IgD-negative memory B cell (primary cell): Measurements from ENCODE around the gene ZBTB37. TPM values are rescaled to one million over a fixed set of nuclear protein-coding genes. Genes with fewer than 3 reads are reported as not detected.
A peak's percentile ranks its signal among the peaks of the same experiment; 100 is the strongest.
"Not testable (repeated sequence)": the region's sequence is repeated elsewhere in the genome, so short reads cannot be mapped to it uniquely, and the experiment has no call there.

Experiments
- H3K27ac Mint-ChIP-seq, 3 donors: one replicate each; pipeline ENCODE4 v1.8.0; 2020 to 2022; ENCODE audit warnings: mild to moderate bottlenecking in 3 of 3, mixed read lengths in 3 of 3, moderate library complexity in 1 of 3
- H3K27me3 Mint-ChIP-seq: one replicate; pipeline ENCODE4 v1.8.0; 2021; ENCODE audit warnings: mixed read lengths
- H3K36me3 Mint-ChIP-seq: one replicate; pipeline ENCODE4 v1.8.0; 2020; ENCODE audit warnings: mild to moderate bottlenecking, mixed read lengths
- H3K4me1 Mint-ChIP-seq, 3 donors: one replicate each; pipeline ENCODE4 v1.8.0; 2020 to 2022; ENCODE audit warnings: mixed read lengths in 3 of 3, mild to moderate bottlenecking in 1 of 3
- H3K4me3 Mint-ChIP-seq, 4 donors: one replicate each; pipeline ENCODE4 v1.8.0; 2020 to 2022; ENCODE audit warnings: mild to moderate bottlenecking in 4 of 4, mixed read lengths in 4 of 4, moderate library complexity in 3 of 4
- H3K9me3 Mint-ChIP-seq, 3 donors: one replicate each; pipeline ENCODE4 v1.8.0; 2020 to 2021; ENCODE audit warnings: mixed read lengths in 3 of 3, mild to moderate bottlenecking in 1 of 3
- polyA plus RNA-seq: library from polyadenylated mRNA; unstranded; fragments of 300-500 nt; fragmentation: Illumina TruSeq; gene quantifications from one replicate; pipeline ENCODE4 v1.2.3, GENCODE V29; 2021

ZBTB37 gene
- polyA plus RNA-seq, 1 donor from 2014 or later = 2.0 TPM

DNA sequence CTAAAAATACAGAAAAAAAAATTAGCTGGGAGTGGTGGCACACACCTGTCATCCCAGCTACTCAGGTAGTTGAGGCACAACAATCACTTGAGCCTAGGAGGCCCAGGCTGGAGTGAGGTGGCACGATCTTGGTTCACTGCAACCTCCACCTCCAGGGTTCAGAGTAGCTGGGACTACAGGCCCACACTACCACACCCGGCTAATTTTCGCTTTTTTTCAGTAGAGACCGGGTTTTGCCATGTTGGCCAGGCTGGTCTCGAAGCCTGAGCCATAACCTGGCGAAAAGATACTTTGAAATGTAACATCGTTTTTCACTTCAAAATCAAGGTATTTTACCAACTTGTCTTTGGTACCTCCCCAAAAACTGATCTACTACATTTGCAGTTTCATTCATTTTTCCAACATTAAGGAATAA, 6.4 kb upstream of the ZBTB37 start:
- peaks cover 33 to 41% (median 37%) of the 10 kb centered on the region in 3 donors for H3K4me1 Mint-ChIP-seq
- no peaks in the 10 kb centered on the region for H3K9me3 Mint-ChIP-seq
- peak overlapping the region; percentile 62 to 89 (median 73) for H3K27ac Mint-ChIP-seq
- no peak overlapping the region for H3K4me3 Mint-ChIP-seq
- no peaks in the 10 kb centered on the region for H3K27me3 Mint-ChIP-seq
- no peaks in the 10 kb centered on the region for H3K36me3 Mint-ChIP-seq

DNA sequence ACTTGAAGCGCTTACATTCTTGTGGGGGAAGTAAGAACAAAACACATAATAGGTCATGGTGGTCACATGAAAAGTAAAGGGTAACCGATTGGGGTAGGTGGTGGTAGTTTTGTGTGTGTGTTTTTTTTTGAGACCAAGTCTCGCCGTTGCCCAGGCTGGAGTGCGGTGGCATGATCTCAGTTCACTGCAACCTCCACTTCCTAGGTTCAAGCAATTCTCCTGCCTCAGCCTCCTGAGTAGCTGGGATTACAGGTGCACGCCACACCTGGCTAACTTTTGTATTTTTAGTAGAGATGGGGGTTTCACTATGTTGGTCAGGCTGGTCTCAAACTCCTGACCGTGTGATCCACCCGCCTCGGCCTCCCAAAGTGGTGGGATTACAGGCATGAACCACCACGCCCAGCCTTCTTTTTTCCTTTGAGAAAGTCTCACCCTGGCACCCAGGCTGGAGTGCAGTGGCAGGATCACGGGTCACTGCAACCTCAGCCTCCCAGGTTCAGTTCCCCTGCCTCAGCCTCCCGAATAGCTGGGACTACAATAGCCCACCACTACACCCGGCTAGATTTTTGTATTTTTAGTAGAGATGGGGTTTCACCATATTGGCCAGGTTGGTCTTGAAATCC, 5.9 kb upstream of the ZBTB37 start:
- H3K27me3 Mint-ChIP-seq, H3K36me3 Mint-ChIP-seq, H3K9me3 Mint-ChIP-seq: not testable (repeated sequence)
- Mint-ChIP-seq H3K27ac (peak overlapping the region; percentile 62 to 89 (median 80)), H3K4me1 (peaks cover 34 to 44% (median 39%) of the 10 kb centered on the region in 3 donors), H3K4me3 (peak overlapping the region in 2 of 4 donors; percentile 26 to 34)

DNA sequence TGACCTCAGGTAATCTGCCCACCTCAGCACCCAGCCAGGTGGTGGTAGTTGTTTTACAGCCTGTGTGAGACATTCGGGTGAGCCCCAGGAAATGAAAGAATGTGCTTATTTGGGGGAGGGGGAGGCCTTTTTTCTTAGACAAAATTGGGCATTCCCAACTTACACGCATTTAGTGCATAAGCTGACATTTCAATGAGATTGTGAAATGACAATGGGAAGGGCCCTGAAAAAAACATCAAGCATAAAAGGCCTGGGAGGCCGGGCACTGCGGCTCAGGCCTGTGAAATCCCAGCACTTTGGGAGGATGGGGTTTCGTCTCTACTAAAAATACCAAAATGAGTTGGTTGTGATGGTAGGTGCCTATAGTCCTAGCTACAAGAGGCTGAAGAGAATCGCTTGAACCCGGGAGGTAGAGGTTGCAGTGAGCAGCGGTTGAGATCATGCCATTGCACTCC, 5.4 kb upstream of the ZBTB37 start:
- Mint-ChIP-seq H3K36me3 (no peaks in the 10 kb centered on the region), H3K9me3 (no peaks in the 10 kb centered on the region), H3K27me3 (no peaks in the 10 kb centered on the region), H3K4me1 (peaks cover 34 to 44% (median 39%) of the 10 kb centered on the region in 3 donors), H3K4me3 (peak overlapping the region in 2 of 4 donors; percentile 26 to 34), H3K27ac (peak overlapping the region; percentile 80 to 89 (median 82))

DNA sequence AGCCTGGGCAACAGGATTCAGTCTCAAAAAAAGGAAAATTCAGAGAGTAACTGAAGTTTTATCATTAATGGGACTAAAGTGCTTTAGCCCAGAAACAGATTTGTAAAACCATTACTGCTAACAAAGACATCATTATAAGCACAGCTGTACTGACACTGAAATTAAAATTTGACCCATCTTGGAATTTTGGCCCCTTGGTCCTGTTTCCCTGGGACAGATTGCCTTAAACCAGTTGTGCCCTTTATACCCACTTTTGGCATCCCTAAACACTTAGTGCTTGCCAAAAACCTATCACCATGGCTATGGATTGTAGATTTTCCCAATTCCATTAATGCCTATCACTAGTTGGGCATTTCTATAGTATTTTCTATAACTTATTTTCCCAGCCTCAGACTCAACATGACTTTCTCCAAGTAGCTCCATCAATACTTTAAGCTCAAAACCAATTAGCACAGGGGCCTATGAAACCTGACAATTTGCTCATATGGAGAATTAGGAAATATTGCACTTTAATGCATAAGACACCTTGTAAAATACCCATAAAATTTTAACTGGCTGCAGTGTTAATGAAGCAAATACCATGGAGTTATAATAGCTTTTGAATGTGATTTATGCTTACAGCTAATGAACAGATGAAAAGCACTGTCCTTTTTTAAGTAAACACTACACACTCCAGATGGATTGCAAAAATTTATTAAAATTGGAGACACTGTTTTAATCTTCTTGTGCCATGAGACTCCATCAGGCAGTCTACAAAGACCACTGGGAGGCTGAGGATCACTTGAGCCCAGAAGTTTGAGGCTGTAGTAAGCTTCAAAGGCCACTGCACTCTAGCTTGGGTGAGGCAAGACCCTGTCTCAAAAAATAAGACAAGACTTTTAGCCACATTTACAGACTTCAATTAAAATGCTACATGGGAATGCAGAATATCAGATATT, 4.7 kb upstream of the ZBTB37 start:
- Mint-ChIP-seq H3K9me3 (no peaks in the 10 kb centered on the region), H3K4me3 (peak overlapping the region in 2 of 4 donors; percentile 26 to 72), H3K27ac (peak overlapping the region; percentile 80 to 89 (median 82)), H3K27me3 (no peaks in the 10 kb centered on the region), H3K4me1 (peaks cover 34 to 44% (median 39%) of the 10 kb centered on the region in 3 donors), H3K36me3 (no peaks in the 10 kb centered on the region)

DNA sequence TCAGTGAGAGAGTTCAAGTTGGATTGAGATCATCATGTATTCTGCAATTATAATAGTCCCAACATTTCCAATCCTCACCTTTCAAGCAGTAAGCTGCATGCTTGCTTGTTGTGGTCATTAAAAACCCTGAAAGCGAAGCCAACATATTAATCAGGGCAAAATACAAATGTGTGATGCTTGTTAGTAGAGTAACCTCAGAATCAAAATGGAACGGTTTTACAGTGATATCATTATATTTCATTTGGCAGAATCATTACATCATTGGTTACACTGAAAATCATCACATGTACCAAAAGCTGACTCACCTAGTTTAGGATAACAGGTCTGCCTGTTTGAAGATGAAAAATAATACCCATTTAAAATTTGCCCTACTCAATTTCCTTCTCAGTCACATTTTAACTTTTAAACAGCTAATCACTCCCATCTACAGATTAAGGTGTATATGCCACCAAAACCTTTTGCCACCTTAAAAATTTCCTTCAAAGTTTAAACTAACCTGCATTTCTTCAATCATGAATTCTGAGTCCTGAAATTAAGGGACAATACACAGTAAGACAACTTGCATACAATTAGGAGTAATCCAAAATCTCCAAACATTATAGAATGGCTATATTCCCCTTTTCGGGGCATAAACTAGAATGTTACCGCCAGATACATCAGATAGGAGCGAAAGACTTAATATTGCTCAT, 3.9 kb upstream of the ZBTB37 start:
- Mint-ChIP-seq H3K36me3 (no peaks in the 10 kb centered on the region), H3K4me1 (peaks cover 41 to 50% (median 45%) of the 10 kb centered on the region in 3 donors), H3K27ac (peak overlapping the region; percentile 33 to 89 (median 69)), H3K9me3 (no peaks in the 10 kb centered on the region), H3K4me3 (peak overlapping the region in 3 of 4 donors; percentile 26 to 80 (median 49)), H3K27me3 (no peaks in the 10 kb centered on the region)

DNA sequence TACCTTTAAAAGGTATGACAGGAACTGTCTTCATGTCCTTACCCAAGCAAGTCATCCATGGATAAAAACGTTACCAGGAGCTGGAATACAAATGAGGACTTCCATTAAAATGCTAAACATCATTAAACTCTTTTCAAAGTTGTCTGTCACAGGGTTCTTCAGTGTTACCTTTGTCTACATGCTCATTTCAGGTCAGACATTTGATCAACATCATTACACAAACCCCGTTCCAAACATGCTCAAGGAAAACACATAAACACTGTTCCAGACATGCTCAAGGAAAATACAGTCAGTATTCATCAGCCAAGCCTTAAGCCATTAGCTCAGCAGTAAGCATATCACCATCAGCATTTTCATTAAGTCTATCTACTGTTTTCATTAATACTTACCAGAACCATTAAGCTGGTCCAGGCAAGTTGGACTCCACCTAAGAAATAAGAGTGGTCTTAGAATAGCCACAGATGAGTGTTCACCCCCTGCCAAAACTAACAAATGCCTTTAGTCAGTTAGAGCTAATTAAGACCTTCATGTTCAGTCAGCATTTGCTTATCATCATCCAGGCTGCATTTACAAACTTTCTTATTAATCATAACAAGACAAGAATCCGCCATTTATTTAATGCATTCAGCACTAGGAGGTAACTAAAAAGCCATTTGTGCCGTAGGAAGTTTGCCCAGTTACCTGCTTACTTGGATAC, 2.6 kb upstream of the ZBTB37 start:
- no peaks in the 10 kb centered on the region for H3K36me3 Mint-ChIP-seq
- no peaks in the 10 kb centered on the region for H3K9me3 Mint-ChIP-seq
- H3K4me1 Mint-ChIP-seq = peaks cover 48 to 58% (median 54%) of the 10 kb centered on the region in 3 donors
- peak overlapping the region; percentile 80 to 97 (median 92) for H3K4me3 Mint-ChIP-seq
- H3K27ac Mint-ChIP-seq = peak overlapping the region; percentile 76 to 94 (median 89)
- no peaks in the 10 kb centered on the region for H3K27me3 Mint-ChIP-seq

DNA sequence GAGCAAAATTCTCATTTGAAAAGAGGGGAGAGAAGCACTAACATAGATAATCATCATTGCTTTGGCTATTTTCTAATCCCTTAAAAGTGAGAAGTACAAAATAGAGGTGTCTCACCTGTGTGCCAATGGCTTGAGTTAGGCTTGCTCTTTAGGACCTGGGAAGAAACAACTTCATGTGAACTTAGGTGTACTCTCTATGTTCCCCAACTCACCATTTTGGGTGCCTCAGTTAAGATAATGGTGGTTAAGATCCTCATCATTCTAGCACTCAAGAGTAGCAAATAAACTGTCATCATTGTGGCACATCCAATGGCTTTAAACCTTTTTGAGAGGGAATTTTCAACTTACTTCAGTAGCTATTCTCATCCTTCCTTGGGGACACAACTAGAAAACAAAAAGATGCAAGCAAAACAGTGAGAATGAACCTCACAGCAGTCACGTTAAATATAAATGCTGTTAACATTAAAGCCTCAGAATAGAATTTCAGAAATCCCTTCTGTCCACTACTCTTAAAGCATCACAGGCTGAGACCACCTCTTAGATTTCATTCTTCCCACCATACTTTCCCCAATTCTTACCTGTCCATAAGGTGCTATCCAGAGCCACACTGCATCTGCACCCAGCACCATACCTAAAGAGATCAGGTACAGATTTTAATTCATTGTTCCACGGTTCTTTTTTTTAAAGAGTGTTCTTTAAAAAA, 1.6 kb upstream of the ZBTB37 start:
- Mint-ChIP-seq H3K27ac (peak overlapping the region; percentile 89 to 99 (median 94)), H3K9me3 (no peaks in the 10 kb centered on the region), H3K4me3 (peak overlapping the region; percentile 90 to 97 (median 96)), H3K27me3 (no peaks in the 10 kb centered on the region), H3K36me3 (no peaks in the 10 kb centered on the region), H3K4me1 (peaks cover 54 to 63% (median 62%) of the 10 kb centered on the region in 3 donors)

DNA sequence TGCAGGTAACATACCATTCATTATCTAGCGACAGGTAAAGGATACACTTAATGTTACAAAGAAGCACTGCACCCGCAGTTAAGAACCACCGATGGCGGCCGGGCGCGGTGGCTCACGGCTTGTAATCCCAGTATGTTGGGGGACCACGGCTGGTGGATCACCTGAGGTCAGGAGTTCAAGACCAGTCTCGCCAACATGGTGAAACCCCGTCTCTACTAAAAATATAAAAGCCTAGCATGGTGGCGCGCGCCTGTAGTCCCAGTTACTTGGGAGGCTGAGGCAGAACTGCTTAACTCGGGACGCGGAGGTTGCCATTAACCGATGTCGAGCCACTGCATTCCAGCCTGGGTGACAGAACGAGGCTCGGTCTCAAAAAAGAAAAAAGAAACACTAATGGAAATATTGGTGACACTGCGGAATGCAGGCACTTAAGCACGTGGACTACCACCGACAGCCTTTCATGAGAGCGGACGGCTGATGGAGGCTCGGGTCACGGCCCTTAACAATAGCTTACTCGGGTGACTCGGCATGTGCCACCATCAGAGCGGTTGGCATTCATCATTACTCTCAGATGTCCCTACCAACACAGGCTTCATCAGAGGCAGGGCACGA, 933 bp upstream of the ZBTB37 start:
- peak overlapping the region; percentile 89 to 99 (median 94) for H3K27ac Mint-ChIP-seq

DNA sequence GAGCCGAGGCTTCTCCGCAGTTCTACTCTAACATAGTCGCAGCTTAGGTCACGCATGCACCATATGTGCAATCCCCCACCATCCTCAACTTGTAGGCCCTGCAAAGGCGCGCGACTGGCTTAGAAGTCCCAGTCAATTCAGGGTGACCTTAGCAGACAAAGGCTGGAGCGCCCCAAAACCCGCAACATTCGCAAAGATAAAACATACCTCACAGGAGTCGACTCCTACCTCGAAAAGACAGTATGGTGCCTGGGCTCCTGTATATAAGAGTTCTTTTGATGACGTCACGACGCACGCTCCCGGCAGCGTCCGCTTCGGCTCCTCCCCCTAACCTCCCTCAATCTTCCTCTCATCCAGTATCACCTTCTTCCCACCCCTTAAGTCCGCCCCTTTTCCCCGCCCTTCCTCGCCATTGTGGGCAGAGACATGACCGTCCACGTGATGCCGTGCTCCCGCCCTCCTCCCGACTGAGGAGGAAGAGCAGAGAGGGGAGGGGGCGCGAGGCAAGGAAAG, 371 bp upstream of the ZBTB37 start, which contains the start of gene GAS5:
Gene GAS5 (minus strand): TSS at position 237 of the 513 bp plus-strand sequence.
- Mint-ChIP-seq H3K9me3 (no peaks in the 10 kb centered on the region), H3K4me1 (peaks cover 56 to 61% (median 60%) of the 10 kb centered on the region in 3 donors), H3K36me3 (peaks cover 1% of the 10 kb centered on the region), H3K4me3 (peak within 1 kb of the TSS; percentile 90 to 97 (median 96)), H3K27me3 (no peaks in the 10 kb centered on the region), H3K27ac (peak within 1 kb of the TSS; percentile 89 to 99 (median 94))

More for the DNA sequence above, 933 bp upstream of the ZBTB37 start:
- peak overlapping the region; percentile 90 to 97 (median 96) for H3K4me3 Mint-ChIP-seq
- no peaks in the 10 kb centered on the region for H3K36me3 Mint-ChIP-seq
- no peaks in the 10 kb centered on the region for H3K27me3 Mint-ChIP-seq
- peaks cover 54 to 61% (median 60%) of the 10 kb centered on the region in 3 donors for H3K4me1 Mint-ChIP-seq
- no peaks in the 10 kb centered on the region for H3K9me3 Mint-ChIP-seq

DNA sequence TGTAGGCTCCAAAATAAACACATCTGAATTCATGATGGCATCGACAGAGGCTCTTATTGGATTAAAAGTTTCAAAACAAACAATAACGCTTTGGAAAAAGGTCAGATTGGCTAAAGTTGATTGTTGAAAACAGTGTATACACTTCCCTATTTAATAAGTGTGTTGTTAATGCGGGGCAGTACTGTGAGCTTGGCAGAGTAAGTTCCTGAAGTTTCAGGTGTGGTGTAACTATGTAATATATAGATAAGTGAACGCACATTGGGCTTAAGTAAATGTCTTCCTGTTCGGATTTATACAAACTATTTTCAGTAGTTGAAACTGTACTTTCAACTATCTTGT, 810 bp downstream of the ZBTB37 start:
- H3K4me1 Mint-ChIP-seq = peaks cover 52 to 60% (median 55%) of the 10 kb centered on the region in 3 donors
- no peaks in the 10 kb centered on the region for H3K27me3 Mint-ChIP-seq
- H3K9me3 Mint-ChIP-seq = no peaks in the 10 kb centered on the region
- peak overlapping the region; percentile 90 to 97 (median 96) for H3K4me3 Mint-ChIP-seq
- H3K36me3 Mint-ChIP-seq = peaks cover 3% of the 10 kb centered on the region
- peak overlapping the region; percentile 89 to 99 (median 94) for H3K27ac Mint-ChIP-seq

DNA sequence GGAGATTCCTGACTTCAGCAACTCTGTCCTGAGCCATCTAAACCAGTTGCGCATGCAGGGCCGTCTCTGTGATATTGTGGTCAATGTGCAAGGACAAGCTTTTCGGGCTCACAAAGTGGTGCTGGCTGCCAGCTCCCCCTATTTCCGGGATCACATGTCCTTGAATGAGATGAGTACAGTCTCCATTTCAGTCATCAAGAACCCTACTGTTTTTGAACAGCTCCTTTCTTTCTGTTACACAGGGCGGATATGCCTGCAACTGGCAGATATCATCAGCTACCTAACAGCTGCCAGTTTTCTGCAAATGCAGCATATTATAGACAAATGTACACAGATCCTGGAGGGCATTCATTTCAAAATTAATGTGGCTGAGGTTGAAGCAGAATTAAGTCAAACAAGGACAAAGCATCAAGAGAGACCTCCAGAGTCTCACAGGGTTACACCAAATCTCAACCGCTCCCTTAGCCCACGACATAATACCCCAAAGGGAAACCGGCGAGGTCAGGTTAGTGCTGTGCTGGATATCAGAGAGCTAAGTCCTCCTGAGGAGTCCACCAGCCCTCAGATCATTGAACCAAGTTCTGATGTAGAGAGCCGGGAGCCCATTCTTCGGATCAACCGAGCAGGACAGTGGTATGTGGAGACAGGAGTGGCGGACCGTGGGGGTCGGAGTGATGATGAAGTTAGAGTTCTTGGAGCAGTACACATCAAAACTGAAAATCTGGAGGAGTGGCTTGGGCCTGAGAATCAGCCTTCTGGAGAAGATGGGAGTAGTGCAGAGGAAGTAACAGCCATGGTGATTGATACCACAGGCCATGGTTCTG, 2.3 kb downstream of the ZBTB37 start:
- peaks cover 40 to 48% (median 48%) of the 10 kb centered on the region in 3 donors for H3K4me1 Mint-ChIP-seq
- H3K27me3 Mint-ChIP-seq = no peaks in the 10 kb centered on the region
- H3K4me3 Mint-ChIP-seq = peak overlapping the region in 3 of 4 donors; percentile 79 to 90 (median 81)
- peaks cover 4% of the 10 kb centered on the region for H3K36me3 Mint-ChIP-seq
- H3K9me3 Mint-ChIP-seq = no peaks in the 10 kb centered on the region
- H3K27ac Mint-ChIP-seq = peak overlapping the region in 2 of 3 donors; percentile 86 to 89

DNA sequence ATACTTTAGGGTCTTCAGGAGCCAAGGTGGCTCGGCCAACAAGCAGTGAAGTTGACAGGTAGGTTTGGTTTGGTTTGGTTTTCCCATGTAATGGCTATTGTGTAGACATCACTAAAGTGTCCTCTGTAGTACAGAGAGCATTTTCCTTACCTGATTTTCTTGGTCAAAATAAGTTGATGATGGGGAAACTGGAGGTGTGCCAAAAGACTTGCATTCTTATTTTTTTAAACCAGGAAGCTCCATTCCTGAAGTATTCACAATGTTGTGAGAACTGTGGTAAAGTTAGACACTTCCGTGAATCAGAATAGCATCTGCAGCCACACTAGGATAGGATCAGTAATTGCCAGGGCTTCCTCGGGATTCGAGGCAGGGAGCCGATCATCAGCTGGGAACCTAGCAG, 2.9 kb downstream of the ZBTB37 start:
- H3K4me1 Mint-ChIP-seq = peaks cover 34 to 42% (median 42%) of the 10 kb centered on the region in 3 donors
- H3K4me3 Mint-ChIP-seq = peak overlapping the region in 2 of 4 donors; percentile 25 to 79
- H3K9me3 Mint-ChIP-seq = no peaks in the 10 kb centered on the region
- peaks cover 4% of the 10 kb centered on the region for H3K36me3 Mint-ChIP-seq
- no peaks in the 10 kb centered on the region for H3K27me3 Mint-ChIP-seq
- peak overlapping the region in 1 of 3 donors; percentile 89 for H3K27ac Mint-ChIP-seq
